ENCODE results near the gene RNF152.

RNF152 gene

DNA sequence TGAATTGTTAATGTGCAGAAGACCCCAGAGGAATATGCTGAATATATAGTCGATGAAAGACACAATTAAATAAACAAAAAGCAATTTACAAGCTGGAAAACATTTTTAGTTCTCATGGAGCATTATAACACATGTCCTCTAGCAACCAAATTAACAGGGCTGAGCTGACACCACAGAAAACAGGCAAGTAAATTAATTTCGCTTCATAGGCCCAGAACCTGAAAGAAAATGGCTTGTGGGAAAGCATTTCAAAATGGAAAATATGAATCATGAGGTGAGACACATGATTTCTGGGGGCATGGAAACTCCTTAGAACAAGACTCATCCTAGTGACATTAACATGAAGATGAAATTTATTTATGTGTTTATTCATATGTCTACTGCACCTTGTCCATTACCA is 25.0 kb upstream of the RNF152 start:
- TF ChIP-seq, protein P1, sequence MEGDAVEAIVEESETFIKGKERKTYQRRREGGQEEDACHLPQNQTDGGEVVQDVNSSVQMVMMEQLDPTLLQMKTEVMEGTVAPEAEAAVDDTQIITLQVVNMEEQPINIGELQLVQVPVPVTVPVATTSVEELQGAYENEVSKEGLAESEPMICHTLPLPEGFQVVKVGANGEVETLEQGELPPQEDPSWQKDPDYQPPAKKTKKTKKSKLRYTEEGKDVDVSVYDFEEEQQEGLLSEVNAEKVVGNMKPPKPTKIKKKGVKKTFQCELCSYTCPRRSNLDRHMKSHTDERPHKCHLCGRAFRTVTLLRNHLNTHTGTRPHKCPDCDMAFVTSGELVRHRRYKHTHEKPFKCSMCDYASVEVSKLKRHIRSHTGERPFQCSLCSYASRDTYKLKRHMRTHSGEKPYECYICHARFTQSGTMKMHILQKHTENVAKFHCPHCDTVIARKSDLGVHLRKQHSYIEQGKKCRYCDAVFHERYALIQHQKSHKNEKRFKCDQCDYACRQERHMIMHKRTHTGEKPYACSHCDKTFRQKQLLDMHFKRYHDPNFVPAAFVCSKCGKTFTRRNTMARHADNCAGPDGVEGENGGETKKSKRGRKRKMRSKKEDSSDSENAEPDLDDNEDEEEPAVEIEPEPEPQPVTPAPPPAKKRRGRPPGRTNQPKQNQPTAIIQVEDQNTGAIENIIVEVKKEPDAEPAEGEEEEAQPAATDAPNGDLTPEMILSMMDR (IDR thresholded peaks at IDR 0.05) = no peak
- DNase-seq = no peak
- Histone ChIP-seq H3K4me1 (no peaks in the 10 kb centered on the region), H3K36me3 (no peaks in the 10 kb centered on the region), H3K27ac (no peak overlapping the region), H3K4me3 (no peak overlapping the region), H3K9me3 (no peaks in the 10 kb centered on the region), H3K27me3 (no peaks in the 10 kb centered on the region)
- intact Hi-C loops (cut with DNase I; ENCODE audit: low total_unique reads) = no loop called here

DNA sequence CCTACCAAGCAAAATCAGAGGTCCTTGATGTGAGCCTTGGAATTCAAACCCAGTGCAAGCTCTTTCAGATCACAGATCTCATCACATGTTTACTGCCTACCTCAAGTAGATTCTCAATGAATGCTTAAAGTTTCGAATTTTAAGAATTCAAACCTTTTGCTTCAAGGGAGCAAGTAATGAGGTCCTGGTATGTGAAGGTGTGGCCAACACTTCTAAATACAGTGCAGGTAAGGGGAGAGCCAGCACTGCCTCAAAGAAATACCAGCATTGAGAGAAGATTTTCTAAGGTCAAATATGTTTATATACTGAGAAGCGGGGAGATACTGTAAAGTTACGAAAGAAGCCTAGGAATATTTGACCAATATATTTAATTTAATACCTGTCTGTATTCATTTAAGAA is 19.7 kb upstream of the RNF152 start:
- H3K4me1 ChIP-seq = no peaks in the 10 kb centered on the region
- H3K4me3 ChIP-seq = no peak overlapping the region
- H3K27me3 ChIP-seq = no peaks in the 10 kb centered on the region
- no peaks in the 10 kb centered on the region for H3K9me3 ChIP-seq
- DNase-seq = no peak
- H3K27ac ChIP-seq = no peak overlapping the region
- intact Hi-C loops (cut with DNase I; ENCODE audit: low total_unique reads) = no loop called here
- H3K36me3 ChIP-seq = no peaks in the 10 kb centered on the region
- TF ChIP-seq, protein P1 (IDR thresholded peaks at IDR 0.05) = no peak

DNA sequence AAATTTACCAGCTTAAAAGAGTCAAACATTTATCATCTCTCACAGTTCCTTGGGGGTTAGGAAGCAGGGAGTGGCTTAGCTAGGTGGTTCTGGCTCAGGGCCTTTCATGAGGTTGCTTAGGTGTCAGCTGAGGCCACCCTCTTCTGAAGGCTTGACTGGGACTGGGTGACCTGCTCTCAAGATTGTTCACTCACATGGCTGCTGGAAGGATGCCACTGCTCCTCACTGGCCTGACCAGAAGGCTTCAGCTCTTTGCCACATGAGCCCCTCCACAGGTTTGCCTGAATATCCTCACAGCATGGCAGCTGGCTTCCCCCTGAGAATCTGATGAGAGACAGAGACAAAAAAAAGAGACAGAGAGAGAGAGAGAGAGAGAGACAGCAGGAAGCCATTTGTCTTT is 17.3 kb upstream of the RNF152 start:
- no peaks in the 10 kb centered on the region for H3K36me3 ChIP-seq
- no peak overlapping the region for H3K4me3 ChIP-seq
- no peaks in the 10 kb centered on the region for H3K4me1 ChIP-seq
- TF ChIP-seq, protein P1 (IDR thresholded peaks at IDR 0.05) = no peak
- intact Hi-C loops (cut with DNase I; ENCODE audit: low total_unique reads) = no loop called here
- no peak overlapping the region for H3K27ac ChIP-seq
- H3K9me3 ChIP-seq = no peaks in the 10 kb centered on the region
- H3K27me3 ChIP-seq = no peaks in the 10 kb centered on the region
- DNase-seq = no peak

DNA sequence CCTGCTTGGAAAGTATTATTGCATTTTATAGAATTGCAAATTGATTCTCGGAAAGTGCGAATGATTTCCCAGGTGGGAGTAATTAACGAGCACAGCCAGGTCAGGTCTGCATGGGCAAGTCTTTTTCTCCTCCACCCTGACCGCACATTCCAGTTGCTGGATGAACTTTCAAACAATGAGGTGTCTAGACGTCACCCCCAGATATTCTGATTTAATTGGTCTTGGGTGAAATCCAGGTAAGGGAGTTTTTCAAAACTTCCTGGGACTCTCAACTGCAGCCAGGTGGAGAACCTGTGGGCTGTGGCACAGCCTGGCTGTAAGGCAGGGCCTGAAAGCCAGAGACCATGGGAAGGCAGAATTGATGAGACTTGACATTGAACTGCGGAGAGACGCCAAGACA is 15.9 kb upstream of the RNF152 start:
- TF ChIP-seq, protein P1 (IDR thresholded peaks at IDR 0.05) = no peak
- H3K9me3 ChIP-seq = no peaks in the 10 kb centered on the region
- H3K36me3 ChIP-seq = no peaks in the 10 kb centered on the region
- intact Hi-C loops (cut with DNase I; ENCODE audit: low total_unique reads) = no loop called here
- H3K4me1 ChIP-seq = no peaks in the 10 kb centered on the region
- no peak overlapping the region for H3K4me3 ChIP-seq
- no peaks in the 10 kb centered on the region for H3K27me3 ChIP-seq
- no peak overlapping the region for H3K27ac ChIP-seq
- no peak for DNase-seq

DNA sequence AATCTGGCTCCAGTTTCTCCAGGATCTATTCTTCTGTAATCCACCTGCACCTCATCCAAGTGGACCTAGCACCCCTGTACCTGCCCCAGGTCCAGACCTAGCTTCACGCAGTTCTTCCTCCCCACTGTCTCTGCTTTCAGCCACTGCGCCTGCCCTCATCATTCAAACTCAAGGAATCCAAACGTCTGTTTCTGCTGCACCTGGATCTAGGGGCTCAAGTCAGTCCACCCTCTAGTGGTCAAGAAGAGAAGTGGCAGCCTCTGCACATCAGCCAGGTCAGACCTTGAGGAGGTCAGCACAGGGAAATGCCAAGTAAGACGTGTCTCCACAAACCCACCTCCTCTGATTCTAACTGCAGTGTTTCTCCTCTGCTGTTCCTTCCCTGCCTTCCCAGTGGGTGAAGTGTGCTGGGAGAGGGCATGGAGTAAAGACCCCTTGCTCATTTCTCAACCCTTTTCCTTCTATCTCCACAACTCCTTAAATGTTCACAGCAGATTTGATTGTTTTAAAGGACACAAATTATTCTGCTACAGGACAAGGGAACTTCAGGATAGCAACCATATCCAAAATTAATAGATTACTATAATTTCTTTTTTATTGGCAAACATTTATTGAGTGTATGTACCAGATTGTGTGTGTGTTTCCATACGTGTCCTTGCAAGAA is 8.6 kb upstream of the RNF152 start:
- Histone ChIP-seq H3K27me3 (no peaks in the 10 kb centered on the region), H3K4me1 (peaks cover 0 to 6% (median 2%) of the 10 kb centered on the region in 4 donors), H3K4me3 (no peak overlapping the region), H3K9me3 (no peaks in the 10 kb centered on the region), H3K36me3 (no peaks in the 10 kb centered on the region), H3K27ac (no peak overlapping the region)
- intact Hi-C loops (cut with DNase I; ENCODE audit: low total_unique reads) = no loop called here
- DNase-seq = peak in 1 of 2 donors; percentile 67
- TF ChIP-seq, protein P1 (IDR thresholded peaks at IDR 0.05) = peak; percentile 80 to 92

Measured in tibial artery (tissue), 4 donors.